Measurements from ENCODE around the gene ZC2HC1C. TPM values are rescaled to one million over a fixed set of nuclear protein-coding genes. Genes with fewer than 3 reads are reported as not detected.
A peak's percentile ranks its signal among the peaks of the same experiment; 100 is the strongest.

The ZC2HC1C gene
- total RNA-seq, 2 experiments from 2014 or later, result 2.8 to 2.9 TPM

DNA sequence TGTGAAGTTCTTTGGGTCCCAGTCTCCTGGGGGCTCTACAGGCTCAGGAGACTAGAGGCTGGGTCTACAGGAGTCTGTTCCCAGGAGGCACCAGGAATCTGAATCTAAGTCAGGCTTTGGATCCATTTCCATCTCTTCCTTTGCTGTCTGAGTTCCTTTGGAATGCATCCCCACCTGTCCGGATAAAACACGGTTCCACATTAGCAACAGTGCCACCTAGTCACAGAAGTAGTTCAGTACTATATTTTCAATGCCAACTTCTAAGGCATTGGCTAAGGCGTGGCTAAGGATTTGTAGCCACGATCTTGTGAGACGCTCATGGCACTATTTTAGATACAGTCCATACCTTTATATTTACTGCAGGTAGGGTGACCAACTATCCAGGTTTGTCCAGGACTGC, 15.1 kb downstream of the ZC2HC1C start:
- CTCF ChIA-PET, result interaction anchor here (7.7 kb wide), 1 partner anchor 137 kb away, joined by 86 read pairs; no protein-coding TSS in a partner anchor
- H3K4me1 Mint-ChIP-seq, result no peaks in the 10 kb centered on the region
- H3K4me3 Mint-ChIP-seq, result no peak overlapping the region
- H3K27ac Mint-ChIP-seq, result no peak overlapping the region
- no peak for ATAC-seq
- no peak for DNase-seq
- peaks cover 41% of the 10 kb centered on the region for H3K36me3 Mint-ChIP-seq
- no peaks in the 10 kb centered on the region for H3K9me3 Mint-ChIP-seq (ENCODE audit: low read depth)
- H3K27me3 Mint-ChIP-seq, result no peaks in the 10 kb centered on the region

DNA sequence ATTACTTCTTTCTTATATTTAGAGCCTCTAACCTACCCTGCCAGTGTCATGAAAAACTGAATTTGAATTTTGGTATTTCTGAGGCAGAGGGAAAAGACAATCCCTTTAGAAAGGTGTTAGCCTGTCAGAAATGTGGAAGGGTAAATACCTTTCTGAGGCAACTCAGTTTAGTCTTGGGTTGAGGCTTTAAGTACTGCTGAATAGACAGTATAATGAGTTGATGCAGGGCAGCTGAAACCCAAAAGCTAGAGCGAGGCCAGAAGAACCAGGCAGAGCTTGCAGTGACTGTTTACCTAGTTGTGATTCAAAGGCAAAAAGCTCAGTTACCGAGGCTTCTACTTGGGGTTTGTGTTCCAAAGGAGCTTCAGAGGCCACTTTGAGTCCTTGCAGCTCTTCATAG, 18.7 kb downstream of the ZC2HC1C start:
- no peak overlapping the region for H3K4me3 Mint-ChIP-seq
- H3K36me3 Mint-ChIP-seq, result peaks cover 34% of the 10 kb centered on the region
- CTCF ChIA-PET, result interaction anchor here (0.7 to 7.7 kb wide), 45 partner anchors 8 to 479 kb away, joined by 3 to 86 read pairs (median 4); partner anchors contain the start of genes ACYP1, MLH3, PGF and RPS6KL1
- ATAC-seq, result no peak
- H3K27me3 Mint-ChIP-seq, result no peaks in the 10 kb centered on the region
- H3K9me3 Mint-ChIP-seq (ENCODE audit: low read depth), result no peaks in the 10 kb centered on the region
- no peaks in the 10 kb centered on the region for H3K4me1 Mint-ChIP-seq
- H3K27ac Mint-ChIP-seq, result no peak overlapping the region
- DNase-seq, result no peak

DNA sequence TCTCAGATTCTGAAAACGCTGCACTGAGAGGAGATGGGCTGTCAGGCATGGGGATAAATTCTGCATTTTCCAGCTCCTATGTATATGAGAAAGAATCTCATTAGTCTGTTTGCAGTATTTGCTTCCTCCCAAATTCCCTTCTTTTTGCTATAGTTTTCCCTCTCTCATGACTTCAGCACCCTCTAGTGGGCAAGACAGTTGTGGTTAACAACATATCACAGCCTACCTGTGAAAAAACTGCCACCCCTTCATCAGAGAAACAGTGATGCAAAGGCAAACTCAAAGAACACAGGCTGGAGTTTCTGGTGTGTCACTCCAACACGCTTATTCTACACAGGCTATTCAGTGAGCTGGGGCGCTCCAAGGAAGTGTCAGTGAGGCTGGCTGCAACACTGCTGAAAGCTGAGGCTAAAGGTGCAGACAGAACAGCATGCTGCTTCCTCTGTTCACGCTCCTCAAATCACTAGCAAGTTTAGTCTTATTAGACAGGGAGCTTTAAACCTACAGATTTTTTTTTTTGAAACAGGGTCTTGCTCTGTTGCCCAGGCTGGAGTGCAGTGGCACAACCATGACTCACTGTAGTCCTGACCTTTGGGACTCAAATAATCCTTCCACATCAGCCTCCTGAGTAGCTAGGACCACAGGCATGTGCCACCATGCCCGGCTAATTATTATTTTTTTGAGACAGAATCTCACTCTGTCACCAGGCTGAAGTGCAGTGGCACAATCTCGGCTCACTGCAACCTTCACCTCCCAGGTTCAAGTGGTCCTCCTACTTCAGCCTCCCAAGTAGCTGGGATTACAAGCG, 19.3 kb downstream of the ZC2HC1C start:
- Mint-ChIP-seq H3K9me3 (ENCODE audit: low read depth) (no peaks in the 10 kb centered on the region), H3K4me1 (no peaks in the 10 kb centered on the region), H3K27ac (peak overlapping the region; percentile 40), H3K4me3 (no peak overlapping the region), H3K36me3 (peaks cover 32% of the 10 kb centered on the region), H3K27me3 (no peaks in the 10 kb centered on the region)
- CTCF ChIA-PET, result interaction anchor here (0.7 to 7.7 kb wide), 49 partner anchors 8 to 480 kb away, joined by 3 to 86 read pairs (median 4); partner anchors contain the start of genes ACYP1, MLH3, PGF and RPS6KL1
- ATAC-seq (peak; percentile 66), DNase-seq (peak; percentile 57)

DNA sequence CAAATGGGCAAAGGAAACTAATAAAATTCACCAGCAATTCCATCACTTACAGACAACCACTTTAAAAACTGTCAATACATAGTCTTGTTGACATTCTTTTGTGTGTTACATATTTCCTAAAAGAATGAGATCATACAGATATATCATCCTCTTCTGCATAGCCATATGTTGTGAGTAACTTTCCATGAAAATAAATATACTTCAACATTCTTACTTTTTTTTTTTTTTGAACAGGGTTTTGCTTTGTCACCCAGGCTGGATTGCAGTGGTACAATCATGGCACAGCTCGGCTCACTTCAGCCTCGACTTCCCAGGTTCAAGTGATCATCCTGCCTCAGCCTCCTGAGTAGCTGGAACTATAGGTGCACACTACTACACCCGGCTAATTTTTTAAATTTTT, 20.9 kb downstream of the ZC2HC1C start:
- peaks cover 34% of the 10 kb centered on the region for H3K36me3 Mint-ChIP-seq
- ATAC-seq (no peak), DNase-seq (no peak)

DNA sequence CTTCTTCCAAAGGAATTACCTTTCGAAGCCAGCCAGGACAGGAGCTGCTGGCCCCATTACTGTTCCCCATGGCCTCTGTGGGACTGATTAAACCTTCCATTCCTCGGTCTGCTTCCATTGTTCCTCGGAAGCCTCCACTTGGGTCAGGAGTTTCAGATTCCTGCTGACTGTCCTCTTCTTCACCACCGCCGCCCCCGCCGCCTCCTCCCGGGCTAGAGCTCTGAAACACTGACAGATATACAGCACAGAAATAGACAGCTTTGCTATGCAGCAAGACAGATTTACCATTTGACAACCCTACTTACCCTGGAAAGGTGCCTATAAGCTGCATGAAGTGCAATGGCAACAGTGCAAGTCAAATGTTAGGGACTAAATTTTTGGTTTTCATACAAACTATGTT, 21.8 kb downstream of the ZC2HC1C start:
- DNase-seq (no peak), ATAC-seq (no peak)
- no peaks in the 10 kb centered on the region for H3K4me1 Mint-ChIP-seq
- peak overlapping the region; percentile 0 for H3K27ac Mint-ChIP-seq
- CTCF ChIA-PET, result interaction anchor here (0.8 to 7.7 kb wide), 5 partner anchors 9 to 144 kb away, joined by 3 to 86 read pairs (median 4); no protein-coding TSS in a partner anchor
- H3K4me3 Mint-ChIP-seq, result no peak overlapping the region
- H3K9me3 Mint-ChIP-seq (ENCODE audit: low read depth), result no peaks in the 10 kb centered on the region
- H3K36me3 Mint-ChIP-seq, result peaks cover 29% of the 10 kb centered on the region
- no peaks in the 10 kb centered on the region for H3K27me3 Mint-ChIP-seq

More for the DNA sequence above, 20.9 kb downstream of the ZC2HC1C start:
- Mint-ChIP-seq H3K4me1 (no peaks in the 10 kb centered on the region), H3K27ac (no peak overlapping the region), H3K27me3 (no peaks in the 10 kb centered on the region), H3K4me3 (no peak overlapping the region), H3K9me3 (ENCODE audit: low read depth) (no peaks in the 10 kb centered on the region)
- CTCF ChIA-PET, result interaction anchor here (1.0 to 7.7 kb wide), 6 partner anchors 10 to 143 kb away, joined by 3 to 86 read pairs (median 8); partner anchors contain the start of gene ACYP1

DNA sequence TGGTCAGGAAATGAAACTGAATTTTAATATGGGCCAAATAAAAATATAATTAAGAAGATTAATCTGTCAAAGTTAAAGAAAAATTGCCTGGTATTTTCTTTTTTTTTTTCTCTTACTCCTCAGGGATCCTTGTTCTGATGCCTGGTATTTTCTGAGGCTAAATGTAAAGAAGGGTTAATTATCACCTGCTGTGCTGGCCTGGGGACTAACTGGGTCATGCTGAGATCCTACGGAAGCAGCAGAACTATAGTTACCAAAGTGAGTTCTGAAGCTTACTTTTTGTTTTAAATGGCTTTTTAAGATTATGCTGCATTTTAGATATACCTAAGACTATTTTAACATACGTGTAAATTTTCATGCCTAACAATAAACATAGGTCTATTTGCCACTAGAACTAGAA, 23.3 kb downstream of the ZC2HC1C start:
- no peaks in the 10 kb centered on the region for H3K27me3 Mint-ChIP-seq
- no peak for DNase-seq
- no peak overlapping the region for H3K4me3 Mint-ChIP-seq
- H3K36me3 Mint-ChIP-seq, result peaks cover 22% of the 10 kb centered on the region
- no peaks in the 10 kb centered on the region for H3K9me3 Mint-ChIP-seq (ENCODE audit: low read depth)
- no peaks in the 10 kb centered on the region for H3K4me1 Mint-ChIP-seq
- no peak overlapping the region for H3K27ac Mint-ChIP-seq
- CTCF ChIA-PET, result interaction anchor here (1.0 kb wide), 1 partner anchor 232 kb away, joined by 3 read pairs; no protein-coding TSS in a partner anchor
- ATAC-seq, result no peak

- Mint-ChIP-seq H3K9me3 (ENCODE audit: low read depth) (no peaks in the 10 kb centered on the region), H3K4me3 (no peak overlapping the region), H3K36me3 (peaks cover 33% of the 10 kb centered on the region), H3K27me3 (no peaks in the 10 kb centered on the region), H3K4me1 (no peaks in the 10 kb centered on the region), H3K27ac (no peak overlapping the region)
- CTCF ChIA-PET, result interaction anchor here (1.4 kb wide), 1 partner anchor 149 kb away, joined by 9 read pairs; no protein-coding TSS in a partner anchor
- DNase-seq (no peak), ATAC-seq (no peak)
Observed at GRCh38 chr14:75094896-75095295, 25.5 kb downstream of the ZC2HC1C start.

DNA sequence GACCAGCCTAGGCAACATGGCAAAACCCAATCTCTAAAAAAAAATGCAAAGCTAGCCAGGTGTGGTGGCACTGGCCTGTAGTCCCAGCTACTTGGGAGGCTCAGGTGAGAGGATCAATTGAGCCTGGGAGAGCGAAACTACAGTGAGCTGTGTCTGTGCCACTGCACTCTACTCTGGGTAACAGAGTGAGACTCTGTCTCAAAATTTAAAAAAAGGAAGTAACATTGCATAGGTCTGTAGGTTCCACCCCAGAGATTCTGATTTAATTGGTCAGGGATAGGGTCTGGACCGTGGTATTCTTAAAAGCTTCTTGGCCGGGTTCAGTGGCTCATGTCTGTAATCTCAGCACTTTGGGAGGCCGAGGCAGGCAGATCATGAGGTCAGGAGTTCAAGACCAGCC, 26.2 kb downstream of the ZC2HC1C start:
- H3K27me3 Mint-ChIP-seq, result no peaks in the 10 kb centered on the region
- peaks cover 34% of the 10 kb centered on the region for H3K36me3 Mint-ChIP-seq
- H3K27ac Mint-ChIP-seq, result no peak overlapping the region
- H3K4me3 Mint-ChIP-seq, result no peak overlapping the region
- ATAC-seq (no peak), DNase-seq (no peak)
- no peaks in the 10 kb centered on the region for H3K9me3 Mint-ChIP-seq (ENCODE audit: low read depth)
- CTCF ChIA-PET, result interaction anchor here (0.7 to 1.4 kb wide), 2 partner anchors 18 to 150 kb away, joined by 3 to 9 read pairs; no protein-coding TSS in a partner anchor
- no peaks in the 10 kb centered on the region for H3K4me1 Mint-ChIP-seq

DNA sequence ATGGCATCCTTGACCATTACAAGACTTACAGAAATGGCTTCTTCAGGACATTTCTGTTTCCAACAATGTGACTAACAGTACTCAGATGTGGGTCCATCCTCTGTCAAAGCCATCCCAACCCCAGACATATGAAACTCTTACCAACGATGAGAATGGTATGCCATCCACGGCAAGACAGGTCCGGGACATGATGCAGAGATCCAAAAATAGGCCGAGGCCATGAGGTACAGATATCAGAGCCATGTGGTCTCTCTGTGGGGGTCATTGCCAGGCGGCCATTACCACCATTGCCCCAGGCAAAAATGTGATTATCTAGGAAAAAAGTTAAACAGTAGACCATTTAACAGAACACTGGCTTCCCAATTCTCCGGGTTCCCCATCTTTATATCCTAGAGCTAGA, 27.5 kb downstream of the ZC2HC1C start:
- Mint-ChIP-seq H3K27ac (no peak overlapping the region), H3K27me3 (no peaks in the 10 kb centered on the region), H3K4me1 (no peaks in the 10 kb centered on the region), H3K4me3 (no peak overlapping the region), H3K36me3 (peaks cover 32% of the 10 kb centered on the region), H3K9me3 (ENCODE audit: low read depth) (no peaks in the 10 kb centered on the region)
- DNase-seq (no peak), ATAC-seq (no peak)
- CTCF ChIA-PET, result interaction anchor here (1.0 kb wide), 1 partner anchor 9 kb away, joined by 3 read pairs; no protein-coding TSS in a partner anchor

DNA sequence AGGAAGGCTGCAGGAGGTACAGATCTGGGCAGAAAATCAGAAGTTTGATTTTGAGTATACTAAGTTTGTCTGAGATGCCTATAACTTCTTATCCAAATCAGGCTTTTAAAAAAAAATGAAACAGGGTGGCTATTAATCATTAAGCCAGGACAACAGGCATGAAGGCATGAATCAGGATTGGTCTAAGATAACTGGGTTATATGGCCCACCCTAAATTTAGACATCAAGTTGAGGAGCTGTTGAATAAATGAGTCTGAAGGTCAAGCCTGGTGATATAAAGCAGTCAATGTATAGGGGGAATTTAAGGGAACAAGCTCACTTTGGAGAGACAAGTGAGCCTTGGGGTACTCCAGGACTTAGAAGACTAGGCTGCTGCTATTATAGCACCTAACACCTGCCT, 28.8 kb downstream of the ZC2HC1C start:
- CTCF ChIA-PET, result interaction anchor here (1.0 kb wide), 1 partner anchor 9 kb away, joined by 4 read pairs; no protein-coding TSS in a partner anchor
- Mint-ChIP-seq H3K4me1 (no peaks in the 10 kb centered on the region), H3K4me3 (no peak overlapping the region), H3K36me3 (peaks cover 34% of the 10 kb centered on the region), H3K27ac (no peak overlapping the region), H3K27me3 (no peaks in the 10 kb centered on the region), H3K9me3 (ENCODE audit: low read depth) (no peaks in the 10 kb centered on the region)
- ATAC-seq (no peak), DNase-seq (no peak)

GRCh38 chr14:75098682-75099081, 29.2 kb downstream of the ZC2HC1C start:
- Mint-ChIP-seq H3K9me3 (ENCODE audit: low read depth) (no peaks in the 10 kb centered on the region), H3K27me3 (no peaks in the 10 kb centered on the region), H3K4me3 (no peak overlapping the region), H3K36me3 (peaks cover 36% of the 10 kb centered on the region), H3K4me1 (no peaks in the 10 kb centered on the region), H3K27ac (no peak overlapping the region)
- DNase-seq (no peak), ATAC-seq (no peak)
- CTCF ChIA-PET, result interaction anchor here (1.0 kb wide), 1 partner anchor 10 kb away, joined by 4 read pairs; no protein-coding TSS in a partner anchor

- no peak for DNase-seq
- Mint-ChIP-seq H3K27me3 (no peaks in the 10 kb centered on the region), H3K36me3 (peaks cover 41% of the 10 kb centered on the region), H3K9me3 (ENCODE audit: low read depth) (no peaks in the 10 kb centered on the region), H3K4me3 (no peak overlapping the region), H3K4me1 (no peaks in the 10 kb centered on the region), H3K27ac (no peak overlapping the region)
- no peak for ATAC-seq
- CTCF ChIA-PET, result interaction anchor here (0.7 to 1.4 kb wide), 4 partner anchors 14 to 197 kb away, joined by 3 to 4 read pairs (median 4); no protein-coding TSS in a partner anchor
Observed at GRCh38 chr14:75101491-75101890, 32.0 kb downstream of the ZC2HC1C start.

- ATAC-seq, result no peak
- Mint-ChIP-seq H3K27me3 (no peaks in the 10 kb centered on the region), H3K9me3 (ENCODE audit: low read depth) (no peaks in the 10 kb centered on the region), H3K27ac (no peak overlapping the region), H3K36me3 (peaks cover 57% of the 10 kb centered on the region), H3K4me1 (peaks cover 2% of the 10 kb centered on the region), H3K4me3 (no peak overlapping the region)
- CTCF ChIA-PET, result interaction anchor here (1.8 kb wide), 1 partner anchor 18 kb away, joined by 5 read pairs; no protein-coding TSS in a partner anchor
- DNase-seq, result no peak
Observed at GRCh38 chr14:75107186-75107585, 37.7 kb downstream of the ZC2HC1C start.

Measured in activated CD8-positive, alpha-beta memory T cell treated with anti-CD3 and anti-CD28 coated beads, Interleukin-2, amount 10 ng/mL, durations not matched to agents 7 days and 5 days (primary cell).